A549 (cell line): ENCODE measurements around the gene BRAF.

ENCODE experiments used
- HOXB13 ChIP-seq: fragments of 250-450 bp; sonication (Bioruptor Pico); IDR thresholded peaks from 2 replicates; pipeline ENCODE4 v1.5.0; 2020; ENCODE audit warnings: low read depth, mild to moderate bottlenecking, moderate library complexity
- MAZ ChIP-seq: fragments of 150-350 bp; IDR thresholded peaks from 2 replicates; pipeline ENCODE4 v1.6.1; 2014; ENCODE audit warnings: antibody characterized with exemption, low read depth, low read length, borderline replicate concordance
- NR3C1 ChIP-seq: fragments of >200 bp; sonication (Bioruptor Twin); formaldehyde crosslinking; IDR thresholded peaks from 3 replicates; pipeline ENCODE4 v1.6.1; 2017
- PHF8 ChIP-seq: fragments of 200-600 bp; sonication (generic); IDR thresholded peaks from 2 replicates; pipeline ENCODE4 v1.6.1; 2016; ENCODE audit warnings: low read depth, mild to moderate bottlenecking, antibody characterized with exemption, moderate library complexity, borderline replicate concordance
- RAD21 ChIP-seq, 2 experiments: fragments of >200 bp in 1 of 2; sonication (Bioruptor Twin) in 1 of 2; formaldehyde crosslinking in 1 of 2; IDR thresholded peaks in 1 of 2; conservative IDR thresholded peaks in 1 of 2; 2 replicates in 1 of 2; 3 replicates in 1 of 2; pipeline ENCODE4 v1.6.1; 2012 to 2018; ENCODE audit warnings: inconsistent platforms in 1 of 2
- TF ChIP-seq, protein P1 (sequence below): fragments of >200 bp; sonication (Bioruptor Twin); formaldehyde crosslinking; IDR thresholded peaks from 3 replicates; pipeline ENCODE4 v1.5.1; 2016

DNA sequence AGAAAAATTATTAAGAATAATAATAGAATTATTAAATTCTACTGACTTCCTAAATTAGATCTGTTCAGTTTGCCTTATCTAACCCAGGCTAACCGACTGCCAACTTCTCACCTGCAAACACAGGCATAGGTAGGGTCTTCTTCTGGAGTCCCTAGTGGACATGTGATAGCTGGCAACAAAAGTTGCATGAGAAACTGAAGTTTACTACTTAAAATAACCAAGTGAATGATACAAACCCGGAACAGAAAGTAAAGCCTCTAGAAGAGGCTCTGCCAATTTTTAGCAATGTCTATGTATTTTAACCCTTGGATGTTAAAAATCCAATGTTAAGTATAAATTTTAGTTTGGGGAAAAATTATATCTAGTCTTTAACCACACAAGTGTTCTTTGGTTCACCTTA, 190.6 kb downstream of the BRAF start:
- no peak for TF ChIP-seq RAD21 (conservative IDR thresholded peaks at IDR 0.05 in 1 of 2, IDR thresholded peaks at IDR 0.05 in 1 of 2)
- TF ChIP-seq MAZ, result no peak
- no peak for TF ChIP-seq PHF8
- TF ChIP-seq, protein P1, sequence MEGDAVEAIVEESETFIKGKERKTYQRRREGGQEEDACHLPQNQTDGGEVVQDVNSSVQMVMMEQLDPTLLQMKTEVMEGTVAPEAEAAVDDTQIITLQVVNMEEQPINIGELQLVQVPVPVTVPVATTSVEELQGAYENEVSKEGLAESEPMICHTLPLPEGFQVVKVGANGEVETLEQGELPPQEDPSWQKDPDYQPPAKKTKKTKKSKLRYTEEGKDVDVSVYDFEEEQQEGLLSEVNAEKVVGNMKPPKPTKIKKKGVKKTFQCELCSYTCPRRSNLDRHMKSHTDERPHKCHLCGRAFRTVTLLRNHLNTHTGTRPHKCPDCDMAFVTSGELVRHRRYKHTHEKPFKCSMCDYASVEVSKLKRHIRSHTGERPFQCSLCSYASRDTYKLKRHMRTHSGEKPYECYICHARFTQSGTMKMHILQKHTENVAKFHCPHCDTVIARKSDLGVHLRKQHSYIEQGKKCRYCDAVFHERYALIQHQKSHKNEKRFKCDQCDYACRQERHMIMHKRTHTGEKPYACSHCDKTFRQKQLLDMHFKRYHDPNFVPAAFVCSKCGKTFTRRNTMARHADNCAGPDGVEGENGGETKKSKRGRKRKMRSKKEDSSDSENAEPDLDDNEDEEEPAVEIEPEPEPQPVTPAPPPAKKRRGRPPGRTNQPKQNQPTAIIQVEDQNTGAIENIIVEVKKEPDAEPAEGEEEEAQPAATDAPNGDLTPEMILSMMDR, result no peak
- TF ChIP-seq HOXB13, result no peak
- no peak for TF ChIP-seq NR3C1
